Stimulated activated naive CD8-positive, alpha-beta T cell treated with anti-CD3 and anti-CD28 coated beads, Interleukin-15, amount 100 ng/mL, for 72 hours (primary cell): ENCODE data around the gene PKD1L1.

Source experiments
- ATAC-seq: fragments of 150-1000 bp; cut with Tn5 transposase; 2 replicates; pipeline ENCODE4 v1.10.0; 2021; ENCODE audit warnings: mild to moderate bottlenecking, moderate library complexity
- DNase-seq, 2 donors: peaks; one replicate each; pipeline ENCODE4 v3.0.0; 2021 to 2022
- H3K27ac Mint-ChIP-seq, 2 donors: one replicate each; pipeline ENCODE4 v1.8.0; 2022; ENCODE audit warnings: mild to moderate bottlenecking in 2 of 2, mixed read lengths in 2 of 2, moderate library complexity in 2 of 2
- H3K27me3 Mint-ChIP-seq: one replicate; pipeline ENCODE4 v1.8.0; 2022; ENCODE audit warnings: mixed read lengths
- H3K4me1 Mint-ChIP-seq: one replicate; pipeline ENCODE4 v1.8.0; 2022; ENCODE audit warnings: mild to moderate bottlenecking, mixed read lengths
- H3K4me3 Mint-ChIP-seq, 2 donors: one replicate each; pipeline ENCODE4 v1.8.0; 2022; ENCODE audit warnings: mild to moderate bottlenecking in 2 of 2, mixed read lengths in 2 of 2, moderate library complexity in 1 of 2
- H3K9me3 Mint-ChIP-seq, 2 donors: one replicate each; pipeline ENCODE4 v1.8.0; 2022; ENCODE audit warnings: mixed read lengths in 2 of 2

Gene PKD1L1

GRCh38 chr7:47737601-47738000 is 210.7 kb downstream of the PKD1L1 start:
- H3K9me3 Mint-ChIP-seq: no peaks in the 10 kb centered on the region

GRCh38 chr7:47735431-47736345 is 212.6 kb downstream of the PKD1L1 start:
- Mint-ChIP-seq H3K4me1 (no peaks in the 10 kb centered on the region), H3K4me3 (no peak overlapping the region), H3K27ac (no peak overlapping the region), H3K27me3 (peaks cover 29% of the 10 kb centered on the region), H3K9me3 (no peaks in the 10 kb centered on the region)
- no peak for ATAC-seq
- no peak for DNase-seq

More at GRCh38 chr7:47737601-47738000, 210.7 kb downstream of the PKD1L1 start:
- Mint-ChIP-seq H3K4me3 (no peak overlapping the region), H3K27me3 (peaks cover 29% of the 10 kb centered on the region), H3K27ac (no peak overlapping the region), H3K4me1 (no peaks in the 10 kb centered on the region)
- no peak for DNase-seq
- peak; percentile 35 for ATAC-seq

GRCh38 chr7:47734949-47735291 is 213.3 kb downstream of the PKD1L1 start:
- no peaks in the 10 kb centered on the region for H3K9me3 Mint-ChIP-seq
- H3K27ac Mint-ChIP-seq: no peak overlapping the region
- peaks cover 29% of the 10 kb centered on the region for H3K27me3 Mint-ChIP-seq
- H3K4me1 Mint-ChIP-seq: no peaks in the 10 kb centered on the region
- no peak for DNase-seq
- H3K4me3 Mint-ChIP-seq: no peak overlapping the region
- ATAC-seq: no peak

DNA sequence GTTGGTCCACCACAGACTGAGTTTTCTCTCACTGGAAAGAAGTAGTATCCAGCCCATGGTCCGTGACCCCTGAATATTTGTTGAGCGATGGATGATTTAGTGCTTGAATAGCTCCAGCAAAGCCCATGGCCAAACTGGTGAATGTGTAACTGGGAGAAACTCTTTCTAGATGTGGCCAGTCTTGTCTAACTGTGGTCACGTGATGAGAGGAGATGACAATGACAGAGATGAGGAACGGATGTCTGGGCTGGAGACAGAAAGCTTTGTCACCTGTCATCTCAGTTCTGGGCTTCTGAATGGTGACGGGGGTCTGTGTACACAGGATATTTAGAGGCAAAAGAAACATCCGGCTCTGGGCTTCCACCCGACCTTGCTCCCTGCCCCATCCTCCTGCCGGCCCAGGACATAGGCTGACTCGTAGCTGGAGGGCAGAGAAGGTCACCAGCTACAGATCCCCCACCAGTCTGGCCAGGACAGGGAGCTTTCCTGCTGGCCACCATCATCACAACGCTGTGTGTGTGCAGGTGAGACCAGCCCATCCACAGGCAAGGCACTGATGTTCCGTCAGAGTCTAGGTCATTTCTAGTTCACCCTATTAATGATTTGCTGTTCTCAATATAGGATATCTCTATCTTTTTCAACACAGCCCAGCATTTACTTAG is 213.8 kb downstream of the PKD1L1 start:
- Mint-ChIP-seq H3K27me3 (peaks cover 27% of the 10 kb centered on the region), H3K9me3 (no peaks in the 10 kb centered on the region), H3K4me1 (no peaks in the 10 kb centered on the region), H3K27ac (no peak overlapping the region), H3K4me3 (no peak overlapping the region)
- no peak for ATAC-seq
- DNase-seq: no peak

DNA sequence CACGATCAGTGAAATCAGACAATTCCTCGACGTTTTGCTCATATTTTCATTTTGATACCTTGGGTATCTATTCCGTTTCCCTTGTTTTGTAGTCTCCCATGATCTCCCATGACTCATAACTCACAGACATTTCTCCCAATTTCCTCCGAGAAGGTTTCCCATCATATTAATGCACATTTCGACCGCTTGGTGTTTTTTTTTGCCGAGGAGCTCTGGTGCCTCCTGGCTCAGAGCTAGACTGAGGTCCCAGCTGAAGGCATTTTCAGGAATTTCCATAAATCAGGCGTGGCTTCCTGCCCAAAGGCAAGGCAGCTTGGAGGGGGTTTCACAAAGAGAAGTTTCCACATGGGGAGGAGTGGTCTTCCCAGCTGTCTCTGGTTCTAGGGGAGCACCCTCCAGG is 218.1 kb downstream of the PKD1L1 start:
- Mint-ChIP-seq H3K27me3 (no peaks in the 10 kb centered on the region), H3K4me3 (no peak overlapping the region), H3K27ac (no peak overlapping the region), H3K4me1 (no peaks in the 10 kb centered on the region), H3K9me3 (no peaks in the 10 kb centered on the region)
- no peak for DNase-seq
- ATAC-seq: no peak

GRCh38 chr7:47726047-47726726 is 222.1 kb downstream of the PKD1L1 start:
- Mint-ChIP-seq H3K4me1 (no peaks in the 10 kb centered on the region), H3K9me3 (no peaks in the 10 kb centered on the region), H3K4me3 (no peak overlapping the region), H3K27ac (no peak overlapping the region), H3K27me3 (no peaks in the 10 kb centered on the region)
- no peak for ATAC-seq
- DNase-seq: no peak

GRCh38 chr7:47725031-47725780 is 223.1 kb downstream of the PKD1L1 start:
- no peak overlapping the region for H3K27ac Mint-ChIP-seq
- ATAC-seq: no peak
- no peak for DNase-seq
- no peaks in the 10 kb centered on the region for H3K4me1 Mint-ChIP-seq
- H3K9me3 Mint-ChIP-seq: no peaks in the 10 kb centered on the region
- H3K4me3 Mint-ChIP-seq: no peak overlapping the region
- H3K27me3 Mint-ChIP-seq: no peaks in the 10 kb centered on the region
